ENCODE results near the gene ATP2B3.
A peak's percentile ranks its signal among the peaks of the same experiment; 100 is the strongest.
"Not testable (repeated sequence)": the region's sequence is repeated elsewhere in the genome, so short reads cannot be mapped to it uniquely, and the experiment has no call there.

Gene ATP2B3

GRCh38 chrX:153603131-153603656 lies 85.8 kb downstream of the ATP2B3 start:
- H3K36me3 ChIP-seq (ENCODE audit: insufficient read depth, low read length): no peaks in the 10 kb centered on the region
- H3K4me1 ChIP-seq (ENCODE audit: insufficient read depth, low read length): peaks cover 5% of the 10 kb centered on the region
- H2AFZ ChIP-seq (ENCODE audit: low read depth, low read length): no peak overlapping the region
- H3K4me3 ChIP-seq (ENCODE audit: low read length): no peak overlapping the region
- H3K27me3 ChIP-seq (ENCODE audit: insufficient read depth, low read length): peaks cover 22% of the 10 kb centered on the region
- peaks cover 3% of the 10 kb centered on the region for H3K9me3 ChIP-seq (ENCODE audit: low read length)

GRCh38 chrX:153604666-153605380 lies 87.4 kb downstream of the ATP2B3 start:
- H2AFZ ChIP-seq (ENCODE audit: low read depth, low read length); H3K4me1 ChIP-seq (ENCODE audit: insufficient read depth, low read length); H3K9me3 ChIP-seq (ENCODE audit: low read length); H3K4me3 ChIP-seq (ENCODE audit: low read length); H3K36me3 ChIP-seq (ENCODE audit: insufficient read depth, low read length): not testable (repeated sequence)
- peaks cover 22% of the 10 kb centered on the region for H3K27me3 ChIP-seq (ENCODE audit: insufficient read depth, low read length)

GRCh38 chrX:153606503-153606902 lies 89.1 kb downstream of the ATP2B3 start:
- H3K4me1 ChIP-seq (ENCODE audit: insufficient read depth, low read length): peaks cover 8% of the 10 kb centered on the region
- no peak overlapping the region for H3K4me3 ChIP-seq (ENCODE audit: low read length)
- no peak overlapping the region for H2AFZ ChIP-seq (ENCODE audit: low read depth, low read length)
- peaks cover 3% of the 10 kb centered on the region for H3K9me3 ChIP-seq (ENCODE audit: low read length)
- H3K27me3 ChIP-seq (ENCODE audit: insufficient read depth, low read length): peaks cover 22% of the 10 kb centered on the region
- H3K36me3 ChIP-seq (ENCODE audit: insufficient read depth, low read length): no peaks in the 10 kb centered on the region

- Histone ChIP-seq H3K4me1 (ENCODE audit: insufficient read depth, low read length) (peaks cover 12% of the 10 kb centered on the region), H3K36me3 (ENCODE audit: insufficient read depth, low read length) (no peaks in the 10 kb centered on the region), H2AFZ (ENCODE audit: low read depth, low read length) (no peak overlapping the region), H3K4me3 (ENCODE audit: low read length) (no peak overlapping the region), H3K9me3 (ENCODE audit: low read length) (peaks cover 3% of the 10 kb centered on the region), H3K27me3 (ENCODE audit: insufficient read depth, low read length) (peaks cover 22% of the 10 kb centered on the region)
These were observed 90.9 kb downstream of the ATP2B3 start for GRCh38 chrX:153608376-153608775.

- Histone ChIP-seq H3K36me3 (ENCODE audit: insufficient read depth, low read length) (no peaks in the 10 kb centered on the region), H2AFZ (ENCODE audit: low read depth, low read length) (no peak overlapping the region), H3K4me1 (ENCODE audit: insufficient read depth, low read length) (peaks cover 12% of the 10 kb centered on the region), H3K4me3 (ENCODE audit: low read length) (no peak overlapping the region), H3K9me3 (ENCODE audit: low read length) (peaks cover 3% of the 10 kb centered on the region), H3K27me3 (ENCODE audit: insufficient read depth, low read length) (peaks cover 23% of the 10 kb centered on the region)
These were observed 91.4 kb downstream of the ATP2B3 start for GRCh38 chrX:153608806-153609205.

GRCh38 chrX:153609917-153610835 lies 92.7 kb downstream of the ATP2B3 start:
- Histone ChIP-seq H3K27me3 (ENCODE audit: insufficient read depth, low read length) (peaks cover 21% of the 10 kb centered on the region), H2AFZ (ENCODE audit: low read depth, low read length) (peak overlapping the region; percentile 74), H3K4me3 (ENCODE audit: low read length) (peak overlapping the region; percentile 42), H3K4me1 (ENCODE audit: insufficient read depth, low read length) (peaks cover 12% of the 10 kb centered on the region), H3K9me3 (ENCODE audit: low read length) (peaks cover 3% of the 10 kb centered on the region), H3K36me3 (ENCODE audit: insufficient read depth, low read length) (no peaks in the 10 kb centered on the region)

- Histone ChIP-seq H3K27me3 (ENCODE audit: insufficient read depth, low read length) (peaks cover 20% of the 10 kb centered on the region), H2AFZ (ENCODE audit: low read depth, low read length) (peak overlapping the region; percentile 74), H3K9me3 (ENCODE audit: low read length) (peaks cover 3% of the 10 kb centered on the region), H3K4me1 (ENCODE audit: insufficient read depth, low read length) (peaks cover 12% of the 10 kb centered on the region), H3K36me3 (ENCODE audit: insufficient read depth, low read length) (no peaks in the 10 kb centered on the region), H3K4me3 (ENCODE audit: low read length) (no peak overlapping the region)
These were observed 93.4 kb downstream of the ATP2B3 start for GRCh38 chrX:153610836-153611213.

- H3K27me3 ChIP-seq (ENCODE audit: insufficient read depth, low read length): peaks cover 15% of the 10 kb centered on the region
These were observed 94.1 kb downstream of the ATP2B3 start for GRCh38 chrX:153611298-153612095.

GRCh38 chrX:153612413-153612812 lies 95.0 kb downstream of the ATP2B3 start:
- Histone ChIP-seq H3K4me1 (ENCODE audit: insufficient read depth, low read length) (peaks cover 12% of the 10 kb centered on the region), H2AFZ (ENCODE audit: low read depth, low read length) (no peak overlapping the region), H3K27me3 (ENCODE audit: insufficient read depth, low read length) (peaks cover 16% of the 10 kb centered on the region), H3K9me3 (ENCODE audit: low read length) (peaks cover 2% of the 10 kb centered on the region), H3K36me3 (ENCODE audit: insufficient read depth, low read length) (no peaks in the 10 kb centered on the region), H3K4me3 (ENCODE audit: low read length) (no peak overlapping the region)

More at GRCh38 chrX:153611298-153612095, 94.1 kb downstream of the ATP2B3 start:
- Histone ChIP-seq H3K36me3 (ENCODE audit: insufficient read depth, low read length) (no peaks in the 10 kb centered on the region), H3K9me3 (ENCODE audit: low read length) (peaks cover 2% of the 10 kb centered on the region), H3K4me3 (ENCODE audit: low read length) (no peak overlapping the region), H2AFZ (ENCODE audit: low read depth, low read length) (no peak overlapping the region), H3K4me1 (ENCODE audit: insufficient read depth, low read length) (peaks cover 12% of the 10 kb centered on the region)

- Histone ChIP-seq H2AFZ (ENCODE audit: low read depth, low read length) (no peak overlapping the region), H3K4me3 (ENCODE audit: low read length) (no peak overlapping the region), H3K27me3 (ENCODE audit: insufficient read depth, low read length) (peaks cover 30% of the 10 kb centered on the region), H3K36me3 (ENCODE audit: insufficient read depth, low read length) (no peaks in the 10 kb centered on the region), H3K9me3 (ENCODE audit: low read length) (peaks cover 2% of the 10 kb centered on the region), H3K4me1 (ENCODE audit: insufficient read depth, low read length) (peaks cover 12% of the 10 kb centered on the region)
These were observed 97.4 kb downstream of the ATP2B3 start for GRCh38 chrX:153614818-153615217.

- Histone ChIP-seq H2AFZ (ENCODE audit: low read depth, low read length) (no peak overlapping the region), H3K4me3 (ENCODE audit: low read length) (no peak overlapping the region), H3K27me3 (ENCODE audit: insufficient read depth, low read length) (peaks cover 35% of the 10 kb centered on the region), H3K36me3 (ENCODE audit: insufficient read depth, low read length) (no peaks in the 10 kb centered on the region), H3K9me3 (ENCODE audit: low read length) (peaks cover 2% of the 10 kb centered on the region), H3K4me1 (ENCODE audit: insufficient read depth, low read length) (no peaks in the 10 kb centered on the region)
These were observed 103.1 kb downstream of the ATP2B3 start for GRCh38 chrX:153620576-153620975.

GRCh38 chrX:153621949-153622598 lies 104.6 kb downstream of the ATP2B3 start:
- no peaks in the 10 kb centered on the region for H3K4me1 ChIP-seq (ENCODE audit: insufficient read depth, low read length)
- H2AFZ ChIP-seq (ENCODE audit: low read depth, low read length): no peak overlapping the region
- H3K36me3 ChIP-seq (ENCODE audit: insufficient read depth, low read length): no peaks in the 10 kb centered on the region
- no peak overlapping the region for H3K4me3 ChIP-seq (ENCODE audit: low read length)
- H3K27me3 ChIP-seq (ENCODE audit: insufficient read depth, low read length): peaks cover 34% of the 10 kb centered on the region
- H3K9me3 ChIP-seq (ENCODE audit: low read length): peaks cover under 1% of the 10 kb centered on the region
